OCI-LY7 (cell line): Measurements from ENCODE around the gene NCOA7.

Experiments
- CTCF ChIP-seq: fragments of 200-600 bp; sonication (generic); conservative IDR thresholded peaks from 2 replicates; pipeline ENCODE4 v1.5.1; 2014; ENCODE audit warnings: mild to moderate bottlenecking, antibody characterized with exemption, low read length, moderate library complexity, mixed read lengths
- EZH2phosphoT487 ChIP-seq: fragments of 200-600 bp; sonication (generic); IDR thresholded peaks from 2 replicates; pipeline ENCODE4 v1.6.1; 2018; ENCODE audit warnings: low read depth, borderline replicate concordance, mild to moderate bottlenecking, mixed run types, antibody characterized with exemption, low read length, moderate library complexity, mixed read lengths

DNA sequence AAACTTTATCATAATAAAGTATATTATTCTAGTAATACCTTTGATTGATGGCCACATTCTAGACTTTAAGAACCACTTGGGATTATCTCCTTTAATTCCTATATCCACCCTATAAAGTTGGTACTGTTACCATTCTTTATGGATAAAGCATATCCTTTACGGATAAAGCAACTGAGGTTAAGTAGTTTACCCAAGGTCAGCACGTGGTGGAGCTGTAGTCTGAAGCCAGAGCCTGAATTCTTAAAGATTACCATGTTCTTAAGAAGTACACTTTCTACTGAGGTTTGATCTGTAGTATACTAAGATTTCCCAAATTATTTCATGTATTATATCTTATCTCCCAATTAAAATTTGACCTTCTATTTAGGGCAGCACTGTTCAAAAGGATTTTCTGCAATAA, 3.0 kb upstream of the NCOA7 start:
- TF ChIP-seq CTCF (peak; percentile 75), EZH2phosphoT487 (no peak)
